Smooth muscle cell (in vitro differentiated cells): Measurements from ENCODE around the gene BABAM2. TPM values are rescaled to one million over a fixed set of nuclear protein-coding genes. Genes with fewer than 3 reads are reported as not detected.

Source experiments
- DNase-seq: peaks from one replicate; lab custom pipeline; 2025; ENCODE audit not compliant: unreplicated experiment; lab: John Stamatoyannopoulos, UW
- H2AFZ ChIP-seq: fragments of 200-600 bp; sonication (generic); 2 replicates; pipeline ENCODE4 v1.6.0; 2016; ENCODE audit warnings: antibody characterized with exemption, low read depth, mild to moderate bottlenecking
- H3F3A ChIP-seq: fragments of 200-600 bp; sonication (generic); 2 replicates; pipeline ENCODE4 v1.6.0; 2017; ENCODE audit warnings: antibody characterized with exemption, low read depth
- H3K27ac ChIP-seq: fragments of 200-600 bp; sonication (generic); 2 replicates; pipeline ENCODE4 v1.5.1; 2016; ENCODE audit warnings: low read depth, mild to moderate bottlenecking
- H3K27me3 ChIP-seq: fragments of 200-600 bp; sonication (generic); 2 replicates; pipeline ENCODE4 v1.6.1; 2016; ENCODE audit warnings: low read depth, mild to moderate bottlenecking
- H3K36me3 ChIP-seq: fragments of 200-600 bp; sonication (generic); 2 replicates; pipeline ENCODE4 v1.5.1; 2016; ENCODE audit warnings: low read depth
- H3K4me1 ChIP-seq: fragments of 200-600 bp; sonication (generic); 2 replicates; pipeline ENCODE4 v1.5.1; 2016; ENCODE audit warnings: low read depth
- H3K4me2 ChIP-seq: fragments of 200-600 bp; sonication (generic); 2 replicates; pipeline ENCODE4 v1.6.0; 2016; ENCODE audit warnings: mild to moderate bottlenecking
- H3K4me3 ChIP-seq: fragments of 200-600 bp; sonication (generic); 2 replicates; pipeline ENCODE4 v1.5.1; 2016; ENCODE audit warnings: mild to moderate bottlenecking
- H3K79me2 ChIP-seq: fragments of 200-600 bp; sonication (generic); 2 replicates; pipeline ENCODE4 v1.6.0; 2016; ENCODE audit warnings: low read depth, mild to moderate bottlenecking
- H3K9ac ChIP-seq: fragments of 200-600 bp; sonication (generic); 2 replicates; pipeline ENCODE4 v1.6.0; 2016; ENCODE audit warnings: low read depth
- H3K9me3 ChIP-seq: fragments of 200-600 bp; sonication (generic); replicated peaks from 2 replicates; pipeline ENCODE4 v1.5.1; 2016; ENCODE audit warnings: low read depth
- H4K20me1 ChIP-seq: fragments of 200-600 bp; sonication (generic); 2 replicates; pipeline ENCODE4 v1.6.0; 2016; ENCODE audit warnings: low read depth
- WGBS: methylation state at CpG from one replicate; pipeline ENCODE4 v1.1.7; 2016; ENCODE audit warnings: low lambda C conversion rate; 5-methylcytosine and 5-hydroxymethylcytosine counted together
- polyA plus RNA-seq: library from polyadenylated mRNA; unstranded; fragments of >200 nt; fragmentation: Nextera tagmentation; extraction: Ambion mirVana; gene quantifications from 2 replicates; pipeline ENCODE4 v1.2.1, GENCODE V29; 2016
- total RNA-seq: library from RNA; depleted of rRNA; stranded (reverse); fragments of >200 nt; gene quantifications from 2 replicates; pipeline ENCODE4 v1.2.3, GENCODE V29; 2014
- TF ChIP-seq, protein P1 (sequence below): fragments of 200-600 bp; sonication (generic); IDR thresholded peaks from 2 replicates; pipeline ENCODE4 v1.5.1; 2017; ENCODE audit warnings: borderline replicate concordance, mild to moderate bottlenecking, antibody characterized with exemption; ENCODE audit not compliant: insufficient read depth, poor library complexity, severe bottlenecking

The BABAM2 gene
- total and polyA plus RNA-seq, 2 experiments from 2014 or later = 26.5 to 29.1 TPM

DNA sequence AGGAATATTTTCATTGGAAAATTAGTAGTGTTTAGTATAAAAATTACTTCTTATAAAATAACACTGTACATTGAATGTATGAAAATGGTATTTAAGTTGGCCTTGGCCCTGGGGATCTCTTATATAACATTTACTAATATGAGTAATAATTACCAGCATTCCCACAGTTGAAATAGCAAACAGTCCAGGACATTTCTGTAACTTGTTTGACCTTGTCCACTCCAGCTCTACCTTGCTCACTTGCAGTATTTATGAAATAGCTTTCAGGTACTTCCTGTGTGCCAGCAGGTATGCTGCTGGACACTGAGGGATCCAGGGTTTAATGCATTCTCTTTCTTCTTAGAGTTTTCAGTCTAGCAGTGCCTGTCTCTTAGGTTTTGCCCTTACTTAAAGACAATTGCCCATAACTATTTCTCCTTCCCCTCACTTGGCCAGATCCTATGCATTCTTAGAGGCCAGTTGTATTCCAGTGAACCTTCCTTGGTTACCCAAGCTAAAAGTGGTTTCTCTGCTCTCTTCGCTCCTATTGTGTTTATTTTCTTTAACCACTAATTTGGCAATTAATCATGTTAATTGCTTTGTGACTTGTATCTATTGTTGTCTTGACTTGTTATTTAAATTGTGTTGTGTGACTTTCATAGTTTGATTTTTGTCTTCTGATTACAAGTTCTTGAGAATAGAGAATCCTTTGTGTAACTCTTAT lies 25.9 kb downstream of the BABAM2 start:
- H2AFZ ChIP-seq = no peak overlapping the region
- TF ChIP-seq, protein P1, sequence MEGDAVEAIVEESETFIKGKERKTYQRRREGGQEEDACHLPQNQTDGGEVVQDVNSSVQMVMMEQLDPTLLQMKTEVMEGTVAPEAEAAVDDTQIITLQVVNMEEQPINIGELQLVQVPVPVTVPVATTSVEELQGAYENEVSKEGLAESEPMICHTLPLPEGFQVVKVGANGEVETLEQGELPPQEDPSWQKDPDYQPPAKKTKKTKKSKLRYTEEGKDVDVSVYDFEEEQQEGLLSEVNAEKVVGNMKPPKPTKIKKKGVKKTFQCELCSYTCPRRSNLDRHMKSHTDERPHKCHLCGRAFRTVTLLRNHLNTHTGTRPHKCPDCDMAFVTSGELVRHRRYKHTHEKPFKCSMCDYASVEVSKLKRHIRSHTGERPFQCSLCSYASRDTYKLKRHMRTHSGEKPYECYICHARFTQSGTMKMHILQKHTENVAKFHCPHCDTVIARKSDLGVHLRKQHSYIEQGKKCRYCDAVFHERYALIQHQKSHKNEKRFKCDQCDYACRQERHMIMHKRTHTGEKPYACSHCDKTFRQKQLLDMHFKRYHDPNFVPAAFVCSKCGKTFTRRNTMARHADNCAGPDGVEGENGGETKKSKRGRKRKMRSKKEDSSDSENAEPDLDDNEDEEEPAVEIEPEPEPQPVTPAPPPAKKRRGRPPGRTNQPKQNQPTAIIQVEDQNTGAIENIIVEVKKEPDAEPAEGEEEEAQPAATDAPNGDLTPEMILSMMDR = no peak
- H3K27me3 ChIP-seq = no peaks in the 10 kb centered on the region
- H3K4me3 ChIP-seq = no peak overlapping the region
- no peak overlapping the region for H3K9ac ChIP-seq
- H3K27ac ChIP-seq = no peak overlapping the region
- peaks cover 3% of the 10 kb centered on the region for H3K79me2 ChIP-seq
- H3K36me3 ChIP-seq = no peaks in the 10 kb centered on the region
- H3K4me2 ChIP-seq = no peak overlapping the region
- WGBS = 81% methylated on average over 1 of the region's 1 CpG
- H3K9me3 ChIP-seq = no peaks in the 10 kb centered on the region
- DNase-seq = no peak
- H4K20me1 ChIP-seq = no peaks in the 10 kb centered on the region
- H3K4me1 ChIP-seq = no peaks in the 10 kb centered on the region
- H3F3A ChIP-seq = no peaks in the 10 kb centered on the region

DNA sequence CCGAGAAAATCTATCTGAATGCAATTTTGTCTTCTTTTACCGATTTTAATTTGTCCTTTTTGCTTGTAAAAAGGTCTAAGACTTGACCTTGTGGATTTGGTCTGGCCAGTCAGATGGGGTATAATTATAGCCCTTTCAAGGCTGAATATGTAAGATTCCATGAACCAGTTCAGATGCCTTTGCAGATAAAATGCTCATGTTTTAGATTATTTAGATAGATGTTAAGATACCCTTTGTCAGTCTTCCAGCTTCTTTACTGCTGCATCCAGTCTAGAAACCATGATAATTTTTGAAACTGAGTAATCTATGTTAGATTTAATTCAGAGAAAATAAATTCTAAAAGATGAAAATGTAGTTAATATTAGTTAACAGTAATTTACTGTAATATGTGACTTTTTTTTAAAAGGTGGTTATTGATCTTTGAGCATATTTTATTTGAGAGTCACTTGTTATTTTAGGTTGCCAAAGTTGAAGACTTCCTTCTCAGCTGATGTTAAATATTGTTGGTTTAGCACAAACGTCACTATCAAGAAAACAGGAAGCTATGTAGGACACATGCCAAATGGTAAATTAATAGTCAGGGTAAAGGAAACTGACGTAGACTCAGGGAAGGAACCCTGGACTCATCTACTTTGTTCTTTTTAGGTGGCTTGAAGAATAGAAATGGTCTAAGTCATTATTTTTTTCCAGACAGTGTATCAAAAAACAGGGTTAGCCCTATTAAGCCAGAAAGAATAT lies 29.8 kb downstream of the BABAM2 start:
- H3K36me3 ChIP-seq = no peaks in the 10 kb centered on the region
- no peak overlapping the region for H3K4me3 ChIP-seq
- peak overlapping the region; percentile 24 for H3K4me2 ChIP-seq
- H4K20me1 ChIP-seq = no peaks in the 10 kb centered on the region
- no peak overlapping the region for H2AFZ ChIP-seq
- DNase-seq = no peak
- H3K9me3 ChIP-seq = no peaks in the 10 kb centered on the region
- H3K27me3 ChIP-seq = no peaks in the 10 kb centered on the region
- no peaks in the 10 kb centered on the region for H3K4me1 ChIP-seq
- H3F3A ChIP-seq = no peaks in the 10 kb centered on the region
- 44% methylated on average over 4 of the region's 4 CpGs for WGBS
- H3K79me2 ChIP-seq = peaks cover 3% of the 10 kb centered on the region
- no peak overlapping the region for H3K9ac ChIP-seq
- TF ChIP-seq, protein P1 = no peak
- no peak overlapping the region for H3K27ac ChIP-seq

DNA sequence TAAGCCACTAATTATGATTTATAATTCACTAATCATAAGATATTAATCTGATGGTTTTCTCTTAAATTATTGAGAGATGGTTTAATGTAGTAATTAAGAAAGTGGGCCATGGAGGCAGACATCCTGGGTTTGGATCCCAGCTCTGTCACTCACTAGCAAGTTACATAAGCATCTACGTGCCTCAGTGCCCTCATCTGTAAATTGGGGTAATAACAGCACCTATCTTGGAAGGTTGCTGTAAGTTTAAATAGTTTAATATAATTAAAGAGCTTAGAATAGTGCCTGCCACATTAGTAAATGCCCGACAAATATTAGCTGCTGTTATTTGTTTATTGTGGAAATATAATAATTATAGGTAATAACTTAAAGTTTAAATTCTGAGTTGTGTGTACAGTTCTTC lies 30.9 kb downstream of the BABAM2 start:
- Histone ChIP-seq H3K4me1 (no peaks in the 10 kb centered on the region), H3K4me3 (no peak overlapping the region), H3K36me3 (no peaks in the 10 kb centered on the region), H2AFZ (no peak overlapping the region), H3F3A (no peaks in the 10 kb centered on the region), H3K27ac (no peak overlapping the region), H3K9ac (no peak overlapping the region), H3K27me3 (no peaks in the 10 kb centered on the region), H4K20me1 (no peaks in the 10 kb centered on the region), H3K4me2 (no peak overlapping the region), H3K79me2 (peaks cover 3% of the 10 kb centered on the region), H3K9me3 (no peaks in the 10 kb centered on the region)
- DNase-seq = no peak
- TF ChIP-seq, protein P1 = no peak
- WGBS = 95% methylated on average over 2 of the region's 2 CpGs
